GM18498 (cell line): ENCODE measurements around the gene EME1.
"Not testable (repeated sequence)": the region's sequence is repeated elsewhere in the genome, so short reads cannot be mapped to it uniquely, and the experiment has no call there.

Experiments
- ATAC-seq: cut with Tn5 transposase; IDR thresholded peaks from one replicate; pipeline ENCODE4 v1.9.1; 2021; ENCODE audit warnings: mild to moderate bottlenecking, moderate library complexity; ENCODE audit not compliant: unreplicated experiment

The EME1 gene

DNA sequence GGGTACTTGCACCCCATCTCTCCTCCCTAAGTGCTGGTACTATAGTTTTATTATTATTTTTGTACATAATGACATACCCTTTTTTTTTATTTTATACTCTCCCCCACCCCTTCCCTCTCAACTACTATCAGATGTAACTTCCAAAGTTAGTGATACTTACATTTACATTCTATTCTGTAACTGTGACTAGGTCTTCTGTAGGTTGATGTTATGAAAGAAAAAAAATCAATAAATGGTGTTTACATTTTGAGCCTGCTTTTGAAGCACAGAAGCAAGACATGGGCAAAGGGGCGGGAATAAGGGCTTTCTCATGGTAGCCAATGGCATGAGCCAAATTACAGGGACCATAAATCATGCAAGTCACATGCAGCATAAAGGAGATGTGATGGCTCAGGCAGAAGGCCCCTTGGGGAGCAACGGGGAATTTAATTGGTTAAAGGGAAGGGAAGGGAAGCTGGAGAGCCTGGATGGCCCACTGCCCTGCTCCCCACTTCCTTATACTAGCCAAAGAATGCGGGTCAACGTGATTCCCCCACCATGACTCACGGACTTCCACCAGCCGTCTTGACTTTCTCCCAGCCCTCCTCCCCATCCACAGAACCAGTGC, 50.6 kb downstream of the EME1 start:
- no peak for ATAC-seq

DNA sequence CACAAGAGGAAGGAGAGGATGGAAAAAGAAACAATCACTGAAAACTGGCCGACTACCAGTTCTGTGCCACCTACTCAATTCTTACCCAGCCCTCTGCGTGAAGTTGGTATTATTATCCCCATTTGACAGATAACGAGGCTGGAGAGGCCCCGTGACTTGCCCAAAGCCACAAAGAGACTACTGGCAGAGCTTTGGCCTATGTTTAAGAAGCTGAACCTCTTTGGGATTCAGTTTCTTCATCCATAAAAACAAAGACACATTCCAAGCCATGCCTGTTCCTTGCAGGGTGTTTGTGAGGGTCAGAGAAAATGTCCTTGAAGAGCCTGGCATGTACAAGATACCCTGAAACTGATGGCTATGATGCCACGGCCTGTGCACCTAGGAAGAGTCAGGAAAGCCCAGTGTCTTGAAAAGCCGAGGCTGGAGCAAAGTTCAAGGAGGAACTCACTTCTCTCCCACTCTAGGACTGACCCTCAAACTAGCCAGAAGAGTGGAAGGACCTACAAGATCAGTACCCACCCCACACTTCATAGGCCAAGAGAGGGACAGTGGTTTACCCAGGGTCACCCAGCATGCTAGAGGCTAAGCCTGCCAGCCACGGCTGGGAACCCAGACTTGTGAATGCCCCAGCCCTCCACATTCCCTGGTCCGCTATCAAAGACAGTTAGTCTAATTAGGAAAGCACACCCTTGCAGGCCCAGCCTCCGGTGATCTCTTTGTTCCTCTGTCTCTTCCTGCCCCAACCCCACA, 51.4 kb downstream of the EME1 start:
- no peak for ATAC-seq

DNA sequence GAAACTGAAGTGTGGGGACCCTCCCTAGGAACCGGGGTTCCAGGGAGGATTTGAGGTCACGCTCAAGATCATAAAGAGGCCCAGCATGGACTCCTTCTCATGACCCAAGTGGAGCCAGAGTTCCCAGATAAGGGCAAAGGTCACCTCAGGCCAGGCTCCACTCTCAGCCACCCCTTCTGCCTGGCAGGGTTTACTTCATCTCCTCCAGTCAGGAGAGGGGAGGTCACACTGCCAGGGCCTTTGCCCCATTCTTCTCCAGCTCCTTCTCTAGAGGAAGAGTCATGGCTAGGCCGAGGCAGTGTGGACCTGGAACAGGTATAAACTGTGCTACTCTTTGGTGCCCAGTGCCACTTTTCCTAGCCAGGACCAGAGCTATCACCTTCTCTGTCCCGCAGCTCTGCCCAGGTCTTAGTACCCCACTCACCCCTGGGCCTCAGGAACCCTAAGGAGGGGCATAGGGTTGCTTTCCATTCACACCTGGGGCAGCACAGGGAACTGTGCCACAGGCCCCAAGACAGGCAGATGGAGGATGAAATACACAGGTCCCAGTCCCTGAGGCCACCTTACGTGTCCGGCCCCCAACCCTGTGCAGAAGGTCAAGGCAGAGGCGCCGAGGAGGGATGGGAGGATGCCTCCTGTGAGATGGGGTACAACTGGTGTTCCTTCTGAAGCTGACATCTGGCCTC, 52.1 kb downstream of the EME1 start:
- ATAC-seq, result no peak

DNA sequence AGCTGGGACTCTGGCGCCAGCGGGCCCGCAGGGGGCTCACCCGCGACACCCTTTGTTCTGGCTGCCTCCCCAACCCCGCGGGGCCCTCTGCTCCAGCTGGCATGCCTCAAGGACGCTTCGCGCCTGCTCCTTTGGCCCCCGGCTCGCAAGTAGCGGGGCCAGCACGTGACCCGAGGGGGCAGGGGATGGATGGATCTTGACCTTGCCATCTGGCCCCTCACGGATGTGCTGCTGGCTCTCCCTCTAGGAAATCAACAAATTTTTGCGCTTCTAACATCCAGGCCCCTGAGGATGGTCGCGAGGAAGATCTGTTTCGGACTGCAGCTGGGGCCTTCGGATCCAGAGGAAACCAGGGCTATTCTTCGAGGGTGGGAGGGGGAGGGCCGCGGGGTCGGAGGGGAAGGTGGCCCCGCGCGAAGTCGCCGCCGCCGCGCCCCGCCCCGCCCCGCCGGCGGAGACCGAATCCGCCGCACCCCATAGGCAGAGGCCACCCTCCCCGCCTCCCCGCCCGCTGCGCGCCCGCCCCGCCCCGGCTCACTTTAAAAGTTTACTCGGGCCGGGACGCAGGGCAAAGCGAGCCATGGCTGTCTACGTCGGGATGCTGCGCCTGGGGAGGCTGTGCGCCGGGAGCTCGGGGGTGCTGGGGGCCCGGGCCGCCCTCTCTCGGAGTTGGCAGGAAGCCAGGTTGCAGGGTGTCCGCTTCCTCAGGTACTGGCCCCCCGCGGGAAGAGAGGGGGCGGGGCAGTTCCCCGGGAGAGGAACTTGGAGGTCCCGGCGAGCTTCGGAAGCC, 52.8 kb downstream of the EME1 start, which contains the start of gene ACSF2:
Gene ACSF2 (plus strand): TSS at position 537 of the 790 bp plus-strand sequence. CDS start 44 bp downstream, at position 581.
- ATAC-seq, result peak; percentile 73

DNA sequence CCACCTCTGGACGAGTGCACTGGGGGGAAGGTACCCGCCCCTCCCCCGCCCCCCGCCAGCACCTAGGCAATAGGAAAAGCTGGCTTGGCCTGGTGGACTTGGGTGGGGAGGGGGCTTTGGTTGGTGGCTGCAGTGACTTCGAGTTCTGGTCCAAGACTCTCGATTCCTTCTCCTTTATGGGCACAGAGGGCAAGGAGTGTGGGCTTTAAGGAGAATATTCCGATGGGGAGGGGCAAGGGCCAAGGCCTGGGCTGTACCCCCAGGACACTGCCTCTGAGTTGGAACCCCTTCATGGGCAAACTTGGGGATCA, 53.4 kb downstream of the EME1 start:
- peak; percentile 4 for ATAC-seq

DNA sequence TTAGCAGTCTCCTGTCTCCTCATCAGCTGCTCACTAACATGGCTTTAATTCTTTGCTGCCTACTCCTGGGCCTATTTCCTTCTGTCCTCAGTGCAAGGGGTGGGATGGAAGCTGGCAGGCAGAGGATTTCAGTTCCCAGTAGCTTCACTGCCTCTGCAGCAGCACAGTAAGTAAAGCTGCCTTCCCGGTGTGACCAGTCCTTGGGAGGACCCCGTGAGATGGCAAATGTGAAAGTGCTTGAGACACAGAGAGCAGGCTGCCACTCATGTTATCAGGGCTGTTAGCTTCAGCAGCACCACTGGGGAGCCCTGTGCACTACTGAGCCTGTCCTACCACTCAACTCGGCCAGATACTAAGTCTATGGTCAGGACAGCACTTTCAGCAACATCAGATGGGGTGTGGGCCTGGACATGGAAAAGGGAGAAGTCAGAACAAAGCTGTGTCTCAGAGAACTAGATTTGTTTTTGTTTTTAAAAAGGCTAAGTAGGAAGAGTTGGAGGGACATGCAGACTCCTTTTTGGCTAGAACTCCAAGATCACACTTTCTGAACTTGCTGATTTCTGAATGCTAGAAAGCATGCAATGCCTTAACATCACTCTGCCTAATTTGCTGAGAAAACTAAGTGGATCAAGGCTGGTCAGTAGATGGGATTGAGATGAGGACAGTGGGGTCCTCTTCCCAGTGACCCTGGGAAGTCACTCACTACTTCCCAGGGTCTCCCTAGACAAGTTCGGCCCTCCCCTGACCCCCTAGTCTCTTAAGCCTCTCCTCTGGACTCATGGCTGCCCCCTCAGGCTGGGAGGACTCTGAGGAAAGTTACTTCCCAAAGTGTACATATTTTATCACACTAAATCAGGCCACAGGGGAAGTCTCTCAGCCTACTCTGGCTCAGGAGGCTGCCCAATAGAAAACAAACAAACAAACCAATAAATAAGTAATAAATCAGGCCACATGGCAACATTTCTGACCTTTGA, 54.1 kb downstream of the EME1 start:
- ATAC-seq, result no peak

DNA sequence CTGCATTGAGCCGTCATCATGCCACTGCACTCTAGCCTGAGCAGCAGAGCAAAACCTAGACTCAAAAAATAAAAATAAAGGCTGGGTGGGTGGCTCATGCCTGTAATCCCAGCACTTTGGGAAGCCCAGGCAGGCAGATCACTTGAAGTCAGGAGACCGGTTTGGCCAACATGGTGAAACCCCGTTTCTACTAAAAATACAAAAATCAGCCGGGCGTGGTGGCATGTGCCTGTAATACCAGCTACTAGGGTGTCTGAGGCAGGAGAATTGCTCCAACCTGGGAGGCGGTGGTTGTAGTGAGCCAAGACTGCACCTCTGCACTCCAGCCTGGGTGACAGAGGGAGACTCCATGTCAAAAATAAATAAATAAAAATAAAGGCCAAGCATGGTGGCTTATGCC, 55.1 kb downstream of the EME1 start:
- not testable (repeated sequence) for ATAC-seq

DNA sequence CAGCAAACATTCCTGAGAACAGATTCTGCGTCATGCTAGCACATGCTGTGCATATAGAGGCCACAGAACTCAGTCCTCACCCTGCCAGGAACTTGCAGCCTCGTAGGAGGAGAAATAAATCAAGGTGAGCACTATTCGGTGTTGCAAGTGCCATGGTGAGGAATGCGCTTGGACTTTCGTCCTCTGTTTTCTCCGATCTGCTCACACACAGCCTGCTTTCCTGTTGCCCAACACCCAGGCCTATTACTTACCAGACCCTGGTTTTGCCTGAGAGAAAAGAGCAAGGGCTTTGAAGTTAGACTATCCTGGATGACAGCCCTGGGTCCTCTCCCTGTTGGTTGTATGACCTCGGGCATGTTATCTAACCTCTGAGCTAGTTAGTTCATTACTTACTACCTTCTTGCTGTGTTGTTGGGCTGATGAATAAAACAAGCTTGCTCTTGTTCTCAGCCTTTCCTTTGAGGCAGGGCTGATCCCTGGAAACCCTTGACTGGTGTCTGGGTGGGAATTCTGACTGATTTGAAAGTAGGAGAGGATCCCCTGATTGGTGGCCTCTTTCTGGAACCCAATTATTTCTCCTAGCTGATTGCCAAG, 55.9 kb downstream of the EME1 start:
- no peak for ATAC-seq

DNA sequence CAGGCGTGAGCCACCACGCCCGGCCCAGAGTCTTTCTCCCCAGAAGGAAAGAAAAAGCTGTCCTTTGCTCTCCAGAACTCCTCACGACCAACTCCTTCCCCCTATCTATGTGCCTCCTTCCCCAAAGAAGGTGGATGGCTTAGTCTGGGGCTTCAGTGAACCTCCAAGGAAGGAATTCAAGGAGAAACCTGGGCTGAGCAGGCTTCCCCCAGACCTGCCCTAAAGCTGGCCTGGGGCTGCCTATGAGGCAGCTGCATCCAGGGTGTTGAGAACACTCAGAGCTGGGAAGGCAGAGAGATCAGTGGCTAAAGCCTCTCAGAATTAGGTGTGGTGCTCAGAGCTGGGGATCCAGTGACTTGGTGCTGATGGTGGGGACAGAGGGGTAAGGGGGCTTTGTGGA, 56.8 kb downstream of the EME1 start:
- ATAC-seq, result no peak
